ENCODE results near the gene C16orf95. TPM values are rescaled to one million over a fixed set of nuclear protein-coding genes. Genes with fewer than 3 reads are reported as not detected.

The C16orf95 gene
- total RNA-seq, 1 experiment from 2014 or later = 6.0 TPM

GRCh38 chr16:87314990-87315420 lies 2.2 kb downstream of the C16orf95 start:
- DNase-seq (ENCODE audit: low read depth, low spot score) (no peak), ATAC-seq (no peak)
- TF ChIP-seq TCF7L2 (IDR thresholded peaks at IDR 0.05; ENCODE audit: low read depth, low read length) = no peak
- TF ChIP-seq POLR2AphosphoS5 (IDR thresholded peaks at IDR 0.05; ENCODE audit: low read depth, low read length) = no peak
- TF ChIP-seq REST (IDR thresholded peaks at IDR 0.05; ENCODE audit: insufficient read depth in 1 of 2, low read depth in 2 of 2, low read length in 1 of 2) = no peak
- TF ChIP-seq, protein P1, sequence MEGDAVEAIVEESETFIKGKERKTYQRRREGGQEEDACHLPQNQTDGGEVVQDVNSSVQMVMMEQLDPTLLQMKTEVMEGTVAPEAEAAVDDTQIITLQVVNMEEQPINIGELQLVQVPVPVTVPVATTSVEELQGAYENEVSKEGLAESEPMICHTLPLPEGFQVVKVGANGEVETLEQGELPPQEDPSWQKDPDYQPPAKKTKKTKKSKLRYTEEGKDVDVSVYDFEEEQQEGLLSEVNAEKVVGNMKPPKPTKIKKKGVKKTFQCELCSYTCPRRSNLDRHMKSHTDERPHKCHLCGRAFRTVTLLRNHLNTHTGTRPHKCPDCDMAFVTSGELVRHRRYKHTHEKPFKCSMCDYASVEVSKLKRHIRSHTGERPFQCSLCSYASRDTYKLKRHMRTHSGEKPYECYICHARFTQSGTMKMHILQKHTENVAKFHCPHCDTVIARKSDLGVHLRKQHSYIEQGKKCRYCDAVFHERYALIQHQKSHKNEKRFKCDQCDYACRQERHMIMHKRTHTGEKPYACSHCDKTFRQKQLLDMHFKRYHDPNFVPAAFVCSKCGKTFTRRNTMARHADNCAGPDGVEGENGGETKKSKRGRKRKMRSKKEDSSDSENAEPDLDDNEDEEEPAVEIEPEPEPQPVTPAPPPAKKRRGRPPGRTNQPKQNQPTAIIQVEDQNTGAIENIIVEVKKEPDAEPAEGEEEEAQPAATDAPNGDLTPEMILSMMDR (IDR thresholded peaks at IDR 0.05) = no peak
- TF ChIP-seq SIN3A (IDR thresholded peaks at IDR 0.05; ENCODE audit: borderline replicate concordance, insufficient read depth, low read depth, low read length) = no peak
- CTCF ChIA-PET = interaction anchor here (0.5 kb wide), 1 partner anchor 42 kb away, joined by 6 read pairs; no protein-coding TSS in a partner anchor
- intact Hi-C loops (cut with micrococcal nuclease; ENCODE audit: unreplicated experiment) = no loop called here
- POLR2A ChIA-PET = no interaction called here
- Histone ChIP-seq H3K27ac (ENCODE audit: low read length) (no peak overlapping the region), H3K9me3 (ENCODE audit: control insufficient read depth, insufficient read depth, low read depth, low read length) (no peaks in the 10 kb centered on the region), H3K4me3 (ENCODE audit: low read depth in 2 of 2, low read length in 2 of 2) (no peak overlapping the region), H3K36me3 (ENCODE audit: control insufficient read depth, insufficient read depth, low read length) (peaks cover 12% of the 10 kb centered on the region; the same call in 1 of the 2 replicates), H3K27me3 (ENCODE audit: control insufficient read depth, insufficient read depth, low read length) (no peaks in the 10 kb centered on the region), H3K4me1 (ENCODE audit: control insufficient read depth, insufficient read depth, low read length) (no peaks in the 10 kb centered on the region)
- BruUV-seq (replicated peaks) = no TSS peak
- in situ Hi-C loops (cut with HindIII; ENCODE audit: low pct_unique_long_range_greater_than_20kb, low sequenced_read_pairs) = no loop called here

DNA sequence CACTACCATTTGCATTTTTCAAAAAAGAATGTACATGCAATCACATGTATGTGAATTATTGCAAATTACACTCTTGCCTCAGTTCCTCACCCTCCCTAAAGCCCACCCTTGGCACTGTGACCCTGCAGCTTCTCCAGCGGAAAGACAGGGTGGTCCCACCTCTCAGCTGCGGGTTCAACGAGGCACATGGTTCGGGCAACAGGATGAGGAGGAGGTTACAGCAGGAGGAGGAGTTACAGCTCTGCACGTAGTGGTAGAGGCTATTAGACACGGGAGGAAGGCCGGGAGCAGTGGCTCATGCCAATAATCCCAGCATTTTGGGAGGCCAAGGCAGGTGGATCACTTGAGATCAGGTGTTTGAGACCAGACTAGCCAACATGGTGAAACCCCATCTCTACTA lies 5.2 kb downstream of the C16orf95 start:
- no peaks in the 10 kb centered on the region for H3K4me1 ChIP-seq (ENCODE audit: control insufficient read depth, insufficient read depth, low read length)
- no peak overlapping the region for H3K27ac ChIP-seq (ENCODE audit: low read length)
- ATAC-seq (no peak), DNase-seq (ENCODE audit: low read depth, low spot score) (no peak)
- ChIA-PET POLR2A (no interaction called here), CTCF (no interaction called here)
- H3K27me3 ChIP-seq (ENCODE audit: control insufficient read depth, insufficient read depth, low read length) = no peaks in the 10 kb centered on the region
- H3K36me3 ChIP-seq (ENCODE audit: control insufficient read depth, insufficient read depth, low read length) = no peaks in the 10 kb centered on the region
- in situ Hi-C loops (cut with HindIII; ENCODE audit: low pct_unique_long_range_greater_than_20kb, low sequenced_read_pairs) = no loop called here
- H3K9me3 ChIP-seq (ENCODE audit: control insufficient read depth, insufficient read depth, low read depth, low read length) = no peaks in the 10 kb centered on the region
- intact Hi-C loops (cut with micrococcal nuclease; ENCODE audit: unreplicated experiment) = no loop called here
- no TSS peak for BruUV-seq (replicated peaks)
- no peak overlapping the region for H3K4me3 ChIP-seq (ENCODE audit: low read depth in 2 of 2, low read length in 2 of 2)
- TF ChIP-seq TCF7L2 (IDR thresholded peaks at IDR 0.05; ENCODE audit: low read depth, low read length) (no peak), REST (IDR thresholded peaks at IDR 0.05; ENCODE audit: insufficient read depth in 1 of 2, low read depth in 2 of 2, low read length in 1 of 2) (no peak), SIN3A (IDR thresholded peaks at IDR 0.05; ENCODE audit: borderline replicate concordance, insufficient read depth, low read depth, low read length) (no peak), POLR2AphosphoS5 (IDR thresholded peaks at IDR 0.05; ENCODE audit: low read depth, low read length) (no peak)
- TF ChIP-seq, protein P1 (IDR thresholded peaks at IDR 0.05) = no peak
